HepG2 (cell line): ENCODE measurements around the gene PC. TPM values are rescaled to one million over a fixed set of nuclear protein-coding genes. Genes with fewer than 3 reads are reported as not detected.

ENCODE experiments used
- ATAC-seq: fragments of 200-7000 bp; cut with Tn5 transposase; 3 replicates; pipeline ENCODE4 v1.9.1; 2020; ENCODE audit warnings: mild to moderate bottlenecking, moderate library complexity
- BruUV-seq: library from RNA; stranded (reverse); fragments of 400-500 nt; replicated peaks from 2 replicates; lab custom pipeline; 2021; lab: Mats Ljungman, UMichigan
- CTCF ChIA-PET: fragments of 300-600 bp; formaldehyde crosslinking; extraction: SDS; loops from one replicate; lab custom pipeline; 2021; ENCODE audit warnings: low total read pairs, inconsistent platforms, low intra/inter-chr PET ratio; lab: Yijun Ruan, JAX
- POLR2A ChIA-PET: fragments of 350-600 bp; sonication (Branson Sonifier 250); formaldehyde crosslinking; loops from one replicate; lab custom pipeline; 2020; ENCODE audit warnings: antibody characterized with exemption, inconsistent platforms; lab: Yijun Ruan, JAX
- DNase-seq: peaks from one replicate; pipeline ENCODE4 v3.0.0-alpha.2; 2015; ENCODE audit warnings: low spot score
- FAIRE-seq: peaks from 3 replicates; lab custom pipeline; 2011; peaks lifted over from hg19 to GRCh38; lab: Jason Lieb, UNC
- H2AFZ ChIP-seq: one replicate; pipeline ENCODE4 v1.6.1; 2011; ENCODE audit warnings: low read length, inconsistent platforms
- H3K27ac ChIP-seq: fragments of 300-600 bp; 3 replicates; pipeline ENCODE4 v1.8.0; 2011; ENCODE audit warnings: mixed run types, mild to moderate bottlenecking, mixed read lengths, low read length, inconsistent platforms; ENCODE audit not compliant: insufficient read depth; ENCODE audit errors: extremely low read length
- H3K27me3 ChIP-seq, 2 experiments: fragments of 200-600 bp in 1 of 2; 2 replicates in 1 of 2; 3 replicates in 1 of 2; pipeline versions ENCODE4 v1.6.0 to v1.8.0; 2011; ENCODE audit warnings: low read length in 2 of 2, mild to moderate bottlenecking in 2 of 2, moderate library complexity in 2 of 2, inconsistent platforms in 1 of 2; ENCODE audit not compliant: insufficient read depth in 2 of 2, control insufficient read depth in 1 of 2
- H3K36me3 ChIP-seq, 2 experiments: fragments of 200-600 bp in 1 of 2; replicated peaks in 1 of 2; 2 replicates in 1 of 2; 3 replicates in 1 of 2; pipeline versions ENCODE4 v1.5.1 to v1.8.0; 2011; ENCODE audit warnings: low read length in 2 of 2, inconsistent platforms in 1 of 2; ENCODE audit not compliant: insufficient read depth in 2 of 2, control insufficient read depth in 1 of 2
- H3K4me1 ChIP-seq: 2 replicates; pipeline ENCODE4 v1.5.1; 2012; ENCODE audit warnings: low read length, inconsistent platforms; ENCODE audit not compliant: insufficient read depth
- H3K4me2 ChIP-seq: 2 replicates; pipeline ENCODE4 v1.6.0; 2011; ENCODE audit warnings: low read depth, low read length, inconsistent platforms
- H3K4me3 ChIP-seq, 3 experiments: fragments of 200-600 bp in 1 of 3; sonication (generic), shearing (Covaris generic) in 1 of 3; replicated peaks in 1 of 3; 2 replicates each; pipeline ENCODE4 v1.5.1; 2011 to 2016; ENCODE audit warnings: low read length in 3 of 3, inconsistent platforms in 2 of 3, low read depth in 2 of 3, mild to moderate bottlenecking in 2 of 3, control low read depth in 1 of 3, mixed read lengths in 1 of 3; ENCODE audit not compliant: insufficient read depth in 1 of 3
- H3K79me2 ChIP-seq: one replicate; pipeline ENCODE4 v1.6.1; 2011; ENCODE audit warnings: low read length, inconsistent platforms; ENCODE audit not compliant: insufficient read depth
- H3K9ac ChIP-seq: 2 replicates; pipeline ENCODE4 v1.6.0; 2011; ENCODE audit warnings: mild to moderate bottlenecking, low read depth, low read length, inconsistent platforms; ENCODE audit not compliant: insufficient read depth
- H3K9me3 ChIP-seq: 2 replicates; pipeline ENCODE4 v1.5.1; 2012; ENCODE audit warnings: mild to moderate bottlenecking, low read length
- H4K20me1 ChIP-seq: 2 replicates; pipeline ENCODE4 v1.6.0; 2011; ENCODE audit warnings: inconsistent platforms, mild to moderate bottlenecking, low read length, moderate library complexity; ENCODE audit not compliant: insufficient read depth
- AKAP8 ChIP-seq: sonication (generic); formaldehyde crosslinking; IDR thresholded peaks from 2 replicates; pipeline ENCODE4 v1.5.1; 2020; ENCODE audit warnings: mild to moderate bottlenecking, missing genetic modification reagents
- CCDC6 ChIP-seq: sonication (generic); formaldehyde crosslinking; IDR thresholded peaks from 2 replicates; pipeline ENCODE4 v1.8.1; 2022; ENCODE audit warnings: mild to moderate bottlenecking, missing genetic modification reagents, moderate library complexity
- KAT7 ChIP-seq: IDR thresholded peaks from 2 replicates; pipeline ENCODE4 v1.6.1; 2018; ENCODE audit warnings: borderline replicate concordance, missing compliant biosample characterization
- LCORL ChIP-seq, 2 experiments: fragments of 450-650 bp in 1 of 2; sonication (generic) in 1 of 2; formaldehyde crosslinking in 1 of 2; IDR thresholded peaks; 2 replicates each; pipeline versions ENCODE4 v1.5.0 to v1.6.1; 2017 to 2020; ENCODE audit warnings: antibody characterized with exemption in 1 of 2, missing genetic modification reagents in 1 of 2
- MEIS1 ChIP-seq: sonication (generic); formaldehyde crosslinking; IDR thresholded peaks from 2 replicates; pipeline ENCODE4 v1.9.0; 2021; ENCODE audit warnings: mild to moderate bottlenecking, missing genetic modification reagents, moderate library complexity, borderline replicate concordance
- PHB2 ChIP-seq: fragments of 450-650 bp; IDR thresholded peaks from 2 replicates; pipeline ENCODE4 v1.6.1; 2018; ENCODE audit not compliant: partially characterized antibody
- PHF21A ChIP-seq: sonication (generic); formaldehyde crosslinking; IDR thresholded peaks from 2 replicates; pipeline ENCODE4 v1.5.0; 2020; ENCODE audit warnings: mild to moderate bottlenecking, missing genetic modification reagents
- RFXANK ChIP-seq: IDR thresholded peaks from 2 replicates; pipeline ENCODE4 v1.6.1; 2016
- SIN3B ChIP-seq: fragments of 150-350 bp; IDR thresholded peaks from 2 replicates; pipeline ENCODE4 v1.6.1; 2014; ENCODE audit warnings: low read length
- TEAD3 ChIP-seq: optimal IDR thresholded peaks from 2 replicates; pipeline ENCODE3; 2016; ENCODE audit warnings: borderline replicate concordance
- XBP1 ChIP-seq: sonication (generic); formaldehyde crosslinking; IDR thresholded peaks from 2 replicates; pipeline ENCODE4 v1.5.0; 2020; ENCODE audit warnings: missing genetic modification reagents
- YY1 ChIP-seq: IDR thresholded peaks from 2 replicates; pipeline ENCODE4 v1.6.1; 2011; ENCODE audit warnings: low read length, low read depth, moderate library complexity, mild to moderate bottlenecking; ENCODE audit not compliant: insufficient read depth, insufficient replicate concordance
- WGBS: methylation state at CpG from one replicate; pipeline ENCODE4 v1.1.6; 2017; ENCODE audit warnings: low lambda C conversion rate; 5-methylcytosine and 5-hydroxymethylcytosine counted together
- in situ Hi-C: cut with HindIII; loops from 2 replicates; pipeline ENCODE4 v1.10.0; 2017; ENCODE audit warnings: low pct_unique_long_range_greater_than_20kb; ENCODE audit not compliant: extremely low pct_ligation_motif_present
- intact Hi-C: fragments of 100-400 bp; cut with micrococcal nuclease; formaldehyde crosslinking; loops from one replicate; pipeline ENCODE4 v1.10.0; 2022; ENCODE audit not compliant: unreplicated experiment
- polyA plus RNA-seq, 8 experiments: library from polyadenylated mRNA; depleted of rRNA in 3 of 8; stranded (reverse) in 7 of 8; unstranded in 1 of 8; fragments of >200 nt; fragmentation: Illumina TruSeq in 4 of 8; extraction: Trizol in 4 of 8; gene quantifications; 2 replicates each; pipeline versions ENCODE4 v1.2.1 to v1.2.3, GENCODE V29; 2011 to 2016; ENCODE audit warnings: low read depth in 4 of 8, missing spikeins in 1 of 8, mixed read lengths in 1 of 8; ENCODE audit not compliant: insufficient read depth in 1 of 8
- total RNA-seq, 5 experiments: library from RNA; depleted of rRNA; stranded (reverse); fragments of >200 nt; fragmentation: Illumina TruSeq; extraction: Trizol; gene quantifications; 2 replicates each; pipeline ENCODE4 v1.2.3, GENCODE V29; 2016; ENCODE audit warnings: low read depth in 1 of 5
- TF ChIP-seq, protein P1 (sequence below): sonication (generic); formaldehyde crosslinking; conservative IDR thresholded peaks from 2 replicates; pipeline ENCODE4 v1.4.0; 2020; ENCODE audit warnings: mild to moderate bottlenecking, missing genetic modification reagents, moderate library complexity
- TF ChIP-seq, protein P2 (sequence below): sonication (generic); formaldehyde crosslinking; IDR thresholded peaks from 2 replicates; pipeline ENCODE4 v1.5.0; 2020; ENCODE audit warnings: mild to moderate bottlenecking, missing genetic modification reagents

PC gene
- total and polyA plus RNA-seq, 2 of the 13 experiments (the other 11 are each of a cell fraction or from before 2014, with no cell fraction given), result 29.0 to 39.0 TPM

DNA sequence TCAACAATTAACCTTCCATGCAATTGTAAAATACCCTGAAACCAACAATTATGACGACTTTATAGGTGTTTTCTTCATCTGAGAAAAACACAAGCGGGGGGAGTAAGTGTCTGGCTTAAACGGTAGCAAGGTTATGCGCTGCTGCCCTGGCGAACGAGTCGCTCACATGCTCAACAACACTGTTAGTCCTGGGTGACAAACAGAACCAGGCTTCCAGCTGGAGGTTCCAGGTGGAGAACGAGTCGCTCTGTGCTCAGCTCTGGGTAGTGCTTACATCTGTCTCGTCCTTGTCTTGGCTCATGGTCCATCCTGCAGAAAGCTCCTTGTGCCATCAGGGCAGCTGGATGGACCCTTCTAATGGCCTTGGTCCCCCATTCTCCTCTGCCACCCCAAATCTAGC, 48.2 kb downstream of the PC start:
- Histone ChIP-seq H3K27ac (no peak overlapping the region), H4K20me1 (no peaks in the 10 kb centered on the region), H3K4me2 (no peak overlapping the region), H3K4me1 (peaks cover 97% of the 10 kb centered on the region), H3K9ac (no peak overlapping the region), H3K79me2 (peaks cover 32% of the 10 kb centered on the region), H3K36me3 (0 out of 5 replicates have a peak, but pooled peaks cover 0 to 2% of the 10 kb centered on the region in 2 experiments), H2AFZ (no peak overlapping the region), H3K4me3 (no peak overlapping the region), H3K9me3 (no peaks in the 10 kb centered on the region), H3K27me3 (no peaks in the 10 kb centered on the region)
- ChIA-PET CTCF (no interaction called here), POLR2A (interaction anchor here (1.1 to 2.1 kb wide), 2 partner anchors 8 to 67 kb away, joined by 5 to 7 read pairs; partner anchors contain the start of gene RCE1)
- 95% methylated on average over 10 of the region's 10 CpGs for WGBS
- ATAC-seq, result no peak
- DNase-seq, result no peak
- FAIRE-seq, result no peak
- in situ Hi-C loops, result no loop called here
- BruUV-seq, result no TSS peak
- intact Hi-C loops, result no loop called here
- TF ChIP-seq PHB2, result no peak
- TF ChIP-seq, protein P1, sequence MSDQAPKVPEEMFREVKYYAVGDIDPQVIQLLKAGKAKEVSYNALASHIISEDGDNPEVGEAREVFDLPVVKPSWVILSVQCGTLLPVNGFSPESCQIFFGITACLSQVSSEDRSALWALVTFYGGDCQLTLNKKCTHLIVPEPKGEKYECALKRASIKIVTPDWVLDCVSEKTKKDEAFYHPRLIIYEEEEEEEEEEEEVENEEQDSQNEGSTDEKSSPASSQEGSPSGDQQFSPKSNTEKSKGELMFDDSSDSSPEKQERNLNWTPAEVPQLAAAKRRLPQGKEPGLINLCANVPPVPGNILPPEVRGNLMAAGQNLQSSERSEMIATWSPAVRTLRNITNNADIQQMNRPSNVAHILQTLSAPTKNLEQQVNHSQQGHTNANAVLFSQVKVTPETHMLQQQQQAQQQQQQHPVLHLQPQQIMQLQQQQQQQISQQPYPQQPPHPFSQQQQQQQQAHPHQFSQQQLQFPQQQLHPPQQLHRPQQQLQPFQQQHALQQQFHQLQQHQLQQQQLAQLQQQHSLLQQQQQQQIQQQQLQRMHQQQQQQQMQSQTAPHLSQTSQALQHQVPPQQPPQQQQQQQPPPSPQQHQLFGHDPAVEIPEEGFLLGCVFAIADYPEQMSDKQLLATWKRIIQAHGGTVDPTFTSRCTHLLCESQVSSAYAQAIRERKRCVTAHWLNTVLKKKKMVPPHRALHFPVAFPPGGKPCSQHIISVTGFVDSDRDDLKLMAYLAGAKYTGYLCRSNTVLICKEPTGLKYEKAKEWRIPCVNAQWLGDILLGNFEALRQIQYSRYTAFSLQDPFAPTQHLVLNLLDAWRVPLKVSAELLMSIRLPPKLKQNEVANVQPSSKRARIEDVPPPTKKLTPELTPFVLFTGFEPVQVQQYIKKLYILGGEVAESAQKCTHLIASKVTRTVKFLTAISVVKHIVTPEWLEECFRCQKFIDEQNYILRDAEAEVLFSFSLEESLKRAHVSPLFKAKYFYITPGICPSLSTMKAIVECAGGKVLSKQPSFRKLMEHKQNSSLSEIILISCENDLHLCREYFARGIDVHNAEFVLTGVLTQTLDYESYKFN (CRISPR knock-in tag), result no peak
- TF ChIP-seq MEIS1, result no peak

DNA sequence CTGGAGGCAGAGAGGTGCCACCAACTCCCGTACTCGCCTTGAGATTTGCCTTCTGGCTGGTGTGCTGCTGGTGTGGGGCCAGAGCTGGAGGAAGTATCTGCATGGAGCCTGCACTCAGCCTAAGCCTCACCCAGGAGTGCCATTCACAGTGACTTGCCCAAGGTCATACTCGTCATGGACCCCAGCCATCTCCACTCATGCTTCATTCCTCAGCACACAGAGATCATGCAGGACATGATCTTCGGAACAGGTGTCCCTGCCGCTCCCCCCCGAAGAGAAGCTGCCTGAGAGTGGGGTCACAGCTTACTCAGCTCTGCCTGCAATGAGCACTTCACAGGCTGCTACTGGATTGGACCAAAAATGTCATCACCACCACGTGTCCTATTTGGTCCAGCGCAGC, 49.0 kb downstream of the PC start:
- H3K27me3 ChIP-seq, result no peaks in the 10 kb centered on the region
- 0 out of 5 replicates have a peak, but pooled peaks cover 0 to 2% of the 10 kb centered on the region in 2 experiments for H3K36me3 ChIP-seq
- no peak for ATAC-seq
- no peak for FAIRE-seq
- H2AFZ ChIP-seq, result no peak overlapping the region
- ChIA-PET POLR2A (interaction anchor here (1.7 to 4.0 kb wide), 3 partner anchors 15 to 62 kb away, joined by 4 to 15 read pairs (median 6); partner anchors contain the start of gene PC), CTCF (no interaction called here)
- H3K9me3 ChIP-seq, result no peaks in the 10 kb centered on the region
- in situ Hi-C loops, result no loop called here
- H4K20me1 ChIP-seq, result no peaks in the 10 kb centered on the region
- H3K79me2 ChIP-seq, result peaks cover 39% of the 10 kb centered on the region
- H3K4me3 ChIP-seq, result no peak overlapping the region
- peaks cover 97% of the 10 kb centered on the region for H3K4me1 ChIP-seq
- no peak for DNase-seq
- WGBS, result 99% methylated on average over 7 of the region's 8 CpGs
- no peak overlapping the region for H3K9ac ChIP-seq
- intact Hi-C loops, result loop anchor here (5.0 kb wide), 1 partner anchor 48 kb away; the partner anchor contains the start of gene PC
- H3K27ac ChIP-seq, result peak overlapping the region; percentile 89
- BruUV-seq, result no TSS peak
- H3K4me2 ChIP-seq, result no peak overlapping the region
- TF ChIP-seq TEAD3 (CRISPR knock-in tag) (no peak), AKAP8 (CRISPR knock-in tag) (no peak), XBP1 (no peak), KAT7 (no peak), CCDC6 (CRISPR knock-in tag) (no peak), SIN3B (no peak), LCORL (IDR thresholded peaks at IDR 0.05) (no peak), LCORL (CRISPR knock-in tag; IDR thresholded peaks at IDR 0.05) (no peak), RFXANK (CRISPR knock-in tag) (no peak), YY1 (no peak), PHF21A (CRISPR knock-in tag) (no peak)
- TF ChIP-seq, protein P2, sequence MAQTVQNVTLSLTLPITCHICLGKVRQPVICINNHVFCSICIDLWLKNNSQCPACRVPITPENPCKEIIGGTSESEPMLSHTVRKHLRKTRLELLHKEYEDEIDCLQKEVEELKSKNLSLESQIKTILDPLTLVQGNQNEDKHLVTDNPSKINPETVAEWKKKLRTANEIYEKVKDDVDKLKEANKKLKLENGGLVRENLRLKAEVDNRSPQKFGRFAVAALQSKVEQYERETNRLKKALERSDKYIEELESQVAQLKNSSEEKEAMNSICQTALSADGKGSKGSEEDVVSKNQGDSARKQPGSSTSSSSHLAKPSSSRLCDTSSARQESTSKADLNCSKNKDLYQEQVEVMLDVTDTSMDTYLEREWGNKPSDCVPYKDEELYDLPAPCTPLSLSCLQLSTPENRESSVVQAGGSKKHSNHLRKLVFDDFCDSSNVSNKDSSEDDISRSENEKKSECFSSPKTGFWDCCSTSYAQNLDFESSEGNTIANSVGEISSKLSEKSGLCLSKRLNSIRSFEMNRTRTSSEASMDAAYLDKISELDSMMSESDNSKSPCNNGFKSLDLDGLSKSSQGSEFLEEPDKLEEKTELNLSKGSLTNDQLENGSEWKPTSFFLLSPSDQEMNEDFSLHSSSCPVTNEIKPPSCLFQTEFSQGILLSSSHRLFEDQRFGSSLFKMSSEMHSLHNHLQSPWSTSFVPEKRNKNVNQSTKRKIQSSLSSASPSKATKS (CRISPR knock-in tag), result no peak
